ENCODE measurements around the gene CARD16. TPM values are rescaled to one million over a fixed set of nuclear protein-coding genes. Genes with fewer than 3 reads are reported as not detected.

CARD16 gene
- total and polyA plus RNA-seq, 2 experiments from 2014 or later: 11.9 to 19.6 TPM

- Histone ChIP-seq H3K79me2 (no peaks in the 10 kb centered on the region), H3K4me1 (ENCODE audit: insufficient read depth) (no peaks in the 10 kb centered on the region), H2AFZ (no peak overlapping the region), H3K4me3 (no peak overlapping the region), H3K36me3 (replicated peaks; ENCODE audit: insufficient read depth, low read depth) (peaks cover 3% of the 10 kb centered on the region), H3K27ac (no peak overlapping the region), H3K9me3 (ENCODE audit: low read depth) (peaks cover 5% of the 10 kb centered on the region), H3K4me2 (no peak overlapping the region), H4K20me1 (ENCODE audit: insufficient read depth, poor library complexity, severe bottlenecking) (no peaks in the 10 kb centered on the region), H3K27me3 (no peaks in the 10 kb centered on the region), H3K9me2 (replicated peaks; ENCODE audit: insufficient read depth) (no peaks in the 10 kb centered on the region)
- no peak for DNase-seq (ENCODE audit: low spot score)
- TF ChIP-seq EZH2phosphoT487 (IDR thresholded peaks at IDR 0.05; ENCODE audit: low read depth, severe bottlenecking, unreplicated experiment): no peak
- TF ChIP-seq EZH2 (IDR thresholded peaks at IDR 0.05; ENCODE audit: borderline replicate concordance): no peak
- TF ChIP-seq, protein P1, sequence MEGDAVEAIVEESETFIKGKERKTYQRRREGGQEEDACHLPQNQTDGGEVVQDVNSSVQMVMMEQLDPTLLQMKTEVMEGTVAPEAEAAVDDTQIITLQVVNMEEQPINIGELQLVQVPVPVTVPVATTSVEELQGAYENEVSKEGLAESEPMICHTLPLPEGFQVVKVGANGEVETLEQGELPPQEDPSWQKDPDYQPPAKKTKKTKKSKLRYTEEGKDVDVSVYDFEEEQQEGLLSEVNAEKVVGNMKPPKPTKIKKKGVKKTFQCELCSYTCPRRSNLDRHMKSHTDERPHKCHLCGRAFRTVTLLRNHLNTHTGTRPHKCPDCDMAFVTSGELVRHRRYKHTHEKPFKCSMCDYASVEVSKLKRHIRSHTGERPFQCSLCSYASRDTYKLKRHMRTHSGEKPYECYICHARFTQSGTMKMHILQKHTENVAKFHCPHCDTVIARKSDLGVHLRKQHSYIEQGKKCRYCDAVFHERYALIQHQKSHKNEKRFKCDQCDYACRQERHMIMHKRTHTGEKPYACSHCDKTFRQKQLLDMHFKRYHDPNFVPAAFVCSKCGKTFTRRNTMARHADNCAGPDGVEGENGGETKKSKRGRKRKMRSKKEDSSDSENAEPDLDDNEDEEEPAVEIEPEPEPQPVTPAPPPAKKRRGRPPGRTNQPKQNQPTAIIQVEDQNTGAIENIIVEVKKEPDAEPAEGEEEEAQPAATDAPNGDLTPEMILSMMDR (IDR thresholded peaks at IDR 0.05; ENCODE audit: poor library complexity): no peak
- 95% methylated on average over 4 of the region's 4 CpGs for WGBS (ENCODE audit: low lambda C conversion rate, missing lambda C conversion rate)
Measured at GRCh38 chr11:104991994-104992393, 53.1 kb downstream of the CARD16 start.

Other genes starting within 250 kb of the CARD16 start
- gene CASP12, start 146.9 kb downstream of the CARD16 start, total RNA-seq: 0.13 and 0.36 TPM in 2 replicates
- 0.42 TPM in 1 of 2 replicates, not detected in the other for gene CASP12, start 146.9 kb downstream of the CARD16 start, polyA plus RNA-seq
- 50.9 and 56.1 TPM in 2 replicates for gene CASP4, start 76.8 kb downstream of the CARD16 start, total RNA-seq
- gene CASP4, start 76.8 kb downstream of the CARD16 start, polyA plus RNA-seq: 15.8 and 18.8 TPM in 2 replicates
- gene CASP5, start 22.2 kb downstream of the CARD16 start, total RNA-seq: 2.9 and 6.9 TPM in 2 replicates
- gene CASP5, start 22.2 kb downstream of the CARD16 start, polyA plus RNA-seq: 0.46 and 0.92 TPM in 2 replicates
- 2.0 and 9.7 TPM in 2 replicates for gene CASP1, start 10.2 kb downstream of the CARD16 start, total RNA-seq
- gene CASP1, start 10.2 kb downstream of the CARD16 start, polyA plus RNA-seq: 2.9 and 4.7 TPM in 2 replicates
- gene CARD18, start 94.4 kb upstream of the CARD16 start, total RNA-seq: not detected in 2 replicates
- gene CARD18, start 94.4 kb upstream of the CARD16 start, polyA plus RNA-seq: not detected in 2 replicates

Measured in hepatocyte (in vitro differentiated cells).